Transverse colon (tissue), 4 donors: ENCODE data around the gene WWOX. TPM values are rescaled to one million over a fixed set of nuclear protein-coding genes. Genes with fewer than 3 reads are reported as not detected.
A peak's percentile ranks its signal among the peaks of the same experiment; 100 is the strongest.

Experiments
- DNase-seq: peaks from one replicate; pipeline ENCODE4 v3.0.0-alpha.2; 2019
- H3K27ac ChIP-seq, 4 donors: fragments of 200-600 bp; sonication (generic); 2 replicates each; pipeline ENCODE4 v1.5.1; 2016 to 2018; ENCODE audit warnings: inconsistent platforms in 4 of 4
- H3K27me3 ChIP-seq: fragments of 200-600 bp; sonication (generic); 2 replicates; pipeline ENCODE4 v1.5.1; 2017; ENCODE audit warnings: inconsistent platforms
- H3K36me3 ChIP-seq, 4 donors: fragments of 200-600 bp; sonication (generic); 2 replicates each; pipeline ENCODE4 v1.5.1; 2017 to 2019; ENCODE audit warnings: inconsistent platforms in 4 of 4
- H3K4me1 ChIP-seq, 4 donors: fragments of 200-600 bp; sonication (generic); 2 replicates each; pipeline ENCODE4 v1.5.1; 2017 to 2020; ENCODE audit warnings: inconsistent platforms in 4 of 4
- H3K4me3 ChIP-seq, 4 donors: fragments of 200-600 bp; sonication (generic); 1 replicate in 1 of 4; 2 replicates in 3 of 4; pipeline versions ENCODE4 v1.5.1 to v1.6.1; 2017 to 2019; ENCODE audit warnings: inconsistent platforms in 4 of 4
- H3K9me3 ChIP-seq, 2 donors: fragments of 200-600 bp; sonication (generic); 2 replicates each; pipeline ENCODE4 v1.5.1; 2017 to 2019; ENCODE audit warnings: inconsistent platforms in 2 of 2
- CTCF ChIP-seq, 5 experiments: fragments of 200-600 bp in 3 of 5; fragments of 450-650 bp in 2 of 5; sonication (generic) in 3 of 5; IDR thresholded peaks; 1 replicate in 2 of 5; 2 replicates in 3 of 5; pipeline ENCODE4 v1.5.1; 2016 to 2017; ENCODE audit warnings: antibody characterized with exemption in 5 of 5, inconsistent platforms in 3 of 5, mild to moderate bottlenecking in 2 of 5, moderate library complexity in 1 of 5
- EP300 ChIP-seq: sonication (generic); formaldehyde crosslinking; IDR thresholded peaks from one replicate; pipeline ENCODE4 v1.6.1; 2017; ENCODE audit warnings: antibody characterized with exemption, low read depth
- POLR2A ChIP-seq: fragments of 450-650 bp; IDR thresholded peaks from one replicate; pipeline ENCODE4 v1.6.1; 2016; ENCODE audit warnings: antibody characterized with exemption, mild to moderate bottlenecking, moderate library complexity
- POLR2AphosphoS5 ChIP-seq, 3 donors: sonication (generic); formaldehyde crosslinking; IDR thresholded peaks; one replicate each; pipeline ENCODE4 v1.6.1; 2016; ENCODE audit warnings: antibody characterized with exemption in 3 of 3
- WGBS, 2 donors: methylation state at CpG; one replicate each; pipeline ENCODE4 v1.1.5; 2018; ENCODE audit warnings: low coverage in 1 of 2; 5-methylcytosine and 5-hydroxymethylcytosine counted together
- in situ Hi-C, 4 donors: fragments of 200-750 bp; cut with MboI; loops; one replicate each; pipeline versions ENCODE4 v1.15.0 to v1.15.1; 2017; ENCODE audit warnings: low sequenced_read_pairs in 3 of 4, low pct_ligation_motif_present in 1 of 4, low pct_unique_long_range_greater_than_20kb in 1 of 4
- intact Hi-C: fragments of 100-400 bp; cut with DNase I; formaldehyde crosslinking; loops from one replicate; pipeline ENCODE4 v1.15.1; 2023; ENCODE audit warnings: low total_unique reads
- total RNA-seq, 4 donors: library from RNA; depleted of rRNA; stranded (reverse); fragments of >200 nt; gene quantifications; one replicate each; pipeline ENCODE4 v1.1.0, GENCODE V29; 2016

WWOX gene
- total RNA-seq, 4 donors from 2014 or later, result 11.2 to 53.8 (median 24.8) TPM

GRCh38 chr16:78673884-78674283, 574.4 kb downstream of the WWOX start:
- in situ Hi-C loops, result no loop called here
- no peak overlapping the region for H3K4me3 ChIP-seq
- no peaks in the 10 kb centered on the region for H3K27me3 ChIP-seq
- TF ChIP-seq POLR2A, result no peak
- TF ChIP-seq EP300, result no peak
- peak in 1 of 3 donors; percentile 30 for TF ChIP-seq POLR2AphosphoS5 (IDR thresholded peaks at IDR 0.05)
- no peak for TF ChIP-seq CTCF (IDR thresholded peaks at IDR 0.05)
- DNase-seq, result no peak
- WGBS, 2 donors, result 82 to 87% methylated on average over 5 of the region's 5 CpGs
- H3K4me1 ChIP-seq, result no peaks in the 10 kb centered on the region
- H3K27ac ChIP-seq, result peak overlapping the region in 2 of 4 donors; percentile 3
- intact Hi-C loops, result no loop called here
- no peaks in the 10 kb centered on the region for H3K36me3 ChIP-seq
- no peaks in the 10 kb centered on the region for H3K9me3 ChIP-seq

GRCh38 chr16:78675312-78675711, 575.9 kb downstream of the WWOX start:
- H3K36me3 ChIP-seq, result no peaks in the 10 kb centered on the region
- no peak overlapping the region for H3K4me3 ChIP-seq
- H3K9me3 ChIP-seq, result no peaks in the 10 kb centered on the region
- no peak for TF ChIP-seq POLR2A
- TF ChIP-seq EP300, result no peak
- TF ChIP-seq POLR2AphosphoS5 (IDR thresholded peaks at IDR 0.05), result peak in 2 of 3 donors; percentile 52 to 61
- no peak for TF ChIP-seq CTCF (IDR thresholded peaks at IDR 0.05)
- H3K4me1 ChIP-seq, result no peaks in the 10 kb centered on the region
- intact Hi-C loops (no loop called here), in situ Hi-C loops (no loop called here)
- no peak for DNase-seq
- H3K27ac ChIP-seq, result peak overlapping the region in 1 of 4 donors; percentile 6
- H3K27me3 ChIP-seq, result no peaks in the 10 kb centered on the region
- 42 to 43% methylated on average over 6 of the region's 6 CpGs for WGBS, 2 donors

- in situ Hi-C loops (no loop called here), intact Hi-C loops (no loop called here)
- no peaks in the 10 kb centered on the region for H3K9me3 ChIP-seq
- DNase-seq, result no peak
- WGBS, 2 donors, result 78 to 84% methylated on average over 5 to 9 of the region's 9 CpGs
- TF ChIP-seq EP300 (no peak), POLR2AphosphoS5 (IDR thresholded peaks at IDR 0.05) (no peak), CTCF (IDR thresholded peaks at IDR 0.05) (no peak), POLR2A (no peak)
- no peaks in the 10 kb centered on the region for H3K27me3 ChIP-seq
- H3K4me3 ChIP-seq, result no peak overlapping the region
- H3K36me3 ChIP-seq, result no peaks in the 10 kb centered on the region
- no peak overlapping the region for H3K27ac ChIP-seq
- H3K4me1 ChIP-seq, result no peaks in the 10 kb centered on the region
These were observed 576.7 kb downstream of the WWOX start for GRCh38 chr16:78675951-78676792.

GRCh38 chr16:78677181-78677731, 577.8 kb downstream of the WWOX start:
- Histone ChIP-seq H3K27ac (no peak overlapping the region), H3K9me3 (no peaks in the 10 kb centered on the region), H3K4me1 (no peaks in the 10 kb centered on the region), H3K27me3 (no peaks in the 10 kb centered on the region), H3K4me3 (no peak overlapping the region), H3K36me3 (no peaks in the 10 kb centered on the region)
- no peak for DNase-seq
- in situ Hi-C loops, result no loop called here
- TF ChIP-seq CTCF (IDR thresholded peaks at IDR 0.05), result no peak
- TF ChIP-seq EP300, result no peak
- no peak for TF ChIP-seq POLR2AphosphoS5 (IDR thresholded peaks at IDR 0.05)
- no peak for TF ChIP-seq POLR2A
- intact Hi-C loops, result no loop called here
- WGBS, 2 donors, result 25 to 68% methylated on average over 3 to 4 of the region's 4 CpGs
